H1 (cell line): Measurements from ENCODE around the gene LRP1-AS. TPM values are rescaled to one million over a fixed set of nuclear protein-coding genes. Genes with fewer than 3 reads are reported as not detected.

ENCODE experiments used
- CTCF ChIA-PET: fragments of 300-600 bp; sonication (Branson Sonifier 250); formaldehyde crosslinking; loops from one replicate; lab custom pipeline; 2021; ENCODE audit not compliant: partially characterized antibody; lab: Charles Lee
- POLR2A ChIA-PET: fragments of 300-600 bp; sonication (Branson Sonifier 250); formaldehyde crosslinking; loops from one replicate; lab custom pipeline; 2021; ENCODE audit warnings: inconsistent platforms; ENCODE audit not compliant: partially characterized antibody; lab: Charles Lee
- DNase-seq, 2 experiments: peaks; one replicate each; pipeline versions ENCODE4 v3.0.0 to v3.0.0-alpha.2; 2010 to 2022; ENCODE audit warnings: low spot score in 2 of 2, low read depth in 1 of 2, mixed read lengths in 1 of 2
- FAIRE-seq: peaks from 2 replicates; lab custom pipeline; 2011; peaks lifted over from hg19 to GRCh38; lab: Jason Lieb, UNC
- H2AFZ ChIP-seq: 2 replicates; pipeline ENCODE4 v1.8.1; 2012; ENCODE audit warnings: low read length, inconsistent platforms
- H2AK5ac ChIP-seq: 2 replicates; pipeline ENCODE4 v1.6.1; 2013; ENCODE audit warnings: low read depth, low read length
- H2BK120ac ChIP-seq: replicated peaks from 2 replicates; pipeline ENCODE3; 2013; ENCODE audit warnings: low read depth, low read length, inconsistent platforms
- H2BK12ac ChIP-seq: 2 replicates; pipeline ENCODE4 v1.6.1; 2013; ENCODE audit warnings: low read depth, low read length
- H2BK15ac ChIP-seq: 2 replicates; pipeline ENCODE4 v1.6.1; 2013; ENCODE audit warnings: low read length
- H2BK20ac ChIP-seq: 2 replicates; pipeline ENCODE4 v1.6.1; 2013; ENCODE audit warnings: low read length
- H2BK5ac ChIP-seq: 2 replicates; pipeline ENCODE4 v1.6.1; 2013; ENCODE audit warnings: low read depth, low read length
- H3K14ac ChIP-seq: 2 replicates; pipeline ENCODE4 v1.6.1; 2013; ENCODE audit warnings: inconsistent platforms; ENCODE audit not compliant: insufficient read length
- H3K18ac ChIP-seq: 2 replicates; pipeline ENCODE4 v1.6.1; 2013; ENCODE audit warnings: low read length; ENCODE audit errors: extremely low read depth
- H3K23ac ChIP-seq: 2 replicates; pipeline ENCODE4 v1.6.1; 2013; ENCODE audit warnings: inconsistent platforms; ENCODE audit not compliant: insufficient read length
- H3K23me2 ChIP-seq: 2 replicates; pipeline ENCODE4 v1.6.1; 2013; ENCODE audit warnings: low read depth, low read length
- H3K27ac ChIP-seq: 2 replicates; pipeline ENCODE4 v1.6.1; 2011; ENCODE audit warnings: low read depth, low read length, inconsistent platforms
- H3K27me3 ChIP-seq, 4 experiments: replicated peaks in 1 of 4; 1 replicate in 1 of 4; 2 replicates in 3 of 4; pipeline versions ENCODE4 v1.6.1 to v1.8.1; 2011 to 2013; ENCODE audit warnings: low read length in 3 of 4, mild to moderate bottlenecking in 3 of 4, inconsistent platforms in 2 of 4, mixed read lengths in 2 of 4, moderate library complexity in 1 of 4; ENCODE audit not compliant: control insufficient read depth in 3 of 4, insufficient read depth in 3 of 4; ENCODE audit errors: extremely low read depth in 1 of 4
- H3K36me3 ChIP-seq, 4 experiments: 2 replicates each; pipeline versions ENCODE4 v1.6.1 to v1.8.1; 2011 to 2013; ENCODE audit warnings: mild to moderate bottlenecking in 4 of 4, low read length in 3 of 4, moderate library complexity in 2 of 4, control low read depth in 1 of 4, inconsistent platforms in 1 of 4; ENCODE audit not compliant: insufficient read depth in 4 of 4, control insufficient read depth in 2 of 4
- H3K4ac ChIP-seq: replicated peaks from 2 replicates; pipeline ENCODE3; 2013; ENCODE audit warnings: low read length, low read depth, mixed read lengths, inconsistent platforms; ENCODE audit not compliant: insufficient read length
- H3K4me1 ChIP-seq, 4 experiments: replicated peaks in 1 of 4; 1 replicate in 1 of 4; 2 replicates in 3 of 4; pipeline versions ENCODE4 v1.6.1 to v1.8.1; 2011 to 2013; ENCODE audit warnings: low read length in 3 of 4, inconsistent platforms in 2 of 4, mixed read lengths in 1 of 4; ENCODE audit not compliant: insufficient read depth in 4 of 4, control insufficient read depth in 3 of 4
- H3K4me2 ChIP-seq, 2 experiments: 2 replicates each; pipeline versions ENCODE4 v1.6.1 to v1.8.1; 2011 to 2013; ENCODE audit warnings: low read depth in 2 of 2, low read length in 2 of 2, control low read depth in 1 of 2, inconsistent platforms in 1 of 2, mild to moderate bottlenecking in 1 of 2; ENCODE audit not compliant: insufficient read depth in 1 of 2
- H3K4me3 ChIP-seq, 4 experiments: fragments of 200-600, 300-600 bp in 1 of 4; sonication (generic), shearing (Covaris generic), sonication (Bioruptor Twin) in 1 of 4; 2 replicates each; pipeline versions ENCODE4 v1.5.1 to v1.8.1; 2011 to 2016; ENCODE audit warnings: low read length in 4 of 4, low read depth in 3 of 4, control low read depth in 2 of 4, inconsistent platforms in 2 of 4, mild to moderate bottlenecking in 2 of 4, mixed read lengths in 1 of 4, moderate library complexity in 1 of 4; ENCODE audit not compliant: insufficient read depth in 2 of 4; ENCODE audit errors: extremely low read depth in 1 of 4
- H3K56ac ChIP-seq: replicated peaks from 2 replicates; pipeline ENCODE3; 2013; ENCODE audit warnings: low read depth, mild to moderate bottlenecking, mixed read lengths, low read length, inconsistent platforms; ENCODE audit not compliant: insufficient read length
- H3K79me1 ChIP-seq: 2 replicates; pipeline ENCODE4 v1.6.1; 2013; ENCODE audit warnings: low read depth, low read length, control low read depth
- H3K79me2 ChIP-seq, 2 experiments: 2 replicates each; pipeline versions ENCODE4 v1.6.1 to v1.8.1; 2012 to 2013; ENCODE audit warnings: low read length in 2 of 2, mild to moderate bottlenecking in 2 of 2, inconsistent platforms in 1 of 2; ENCODE audit not compliant: insufficient read depth in 2 of 2, control insufficient read depth in 1 of 2
- H3K9ac ChIP-seq, 4 experiments: replicated peaks in 1 of 4; 1 replicate in 1 of 4; 2 replicates in 3 of 4; pipeline versions ENCODE4 v1.6.1 to v1.8.1; 2011 to 2013; ENCODE audit warnings: low read depth in 3 of 4, low read length in 3 of 4, control low read depth in 2 of 4, mild to moderate bottlenecking in 2 of 4, moderate library complexity in 2 of 4, inconsistent platforms in 1 of 4; ENCODE audit errors: extremely low read depth in 1 of 4
- H3K9me3 ChIP-seq, 2 experiments: 2 replicates each; pipeline versions ENCODE4 v1.6.1 to v1.8.1; 2012 to 2013; ENCODE audit warnings: mild to moderate bottlenecking in 2 of 2, moderate library complexity in 2 of 2, control low read depth in 1 of 2, inconsistent platforms in 1 of 2, low read depth in 1 of 2, low read length in 1 of 2, mixed read lengths in 1 of 2; ENCODE audit not compliant: insufficient read depth in 2 of 2
- H4K20me1 ChIP-seq, 2 experiments: replicated peaks in 1 of 2; 2 replicates each; pipeline versions ENCODE3 to v1.8.1; 2011 to 2013; ENCODE audit warnings: inconsistent platforms in 2 of 2, low read length in 2 of 2, mild to moderate bottlenecking in 1 of 2; ENCODE audit not compliant: insufficient read depth in 2 of 2, control insufficient read depth in 1 of 2
- H4K5ac ChIP-seq: 2 replicates; pipeline ENCODE4 v1.6.1; 2013; ENCODE audit warnings: low read length, low read depth, mixed read lengths, inconsistent platforms; ENCODE audit not compliant: insufficient read length
- H4K8ac ChIP-seq: 2 replicates; pipeline ENCODE4 v1.8.0; 2013; ENCODE audit warnings: mild to moderate bottlenecking, moderate library complexity, low read length, inconsistent platforms; ENCODE audit not compliant: insufficient read depth; ENCODE audit errors: extremely low read depth
- H4K91ac ChIP-seq: replicated peaks from 2 replicates; pipeline ENCODE3; 2013; ENCODE audit warnings: low read length, mixed read lengths, inconsistent platforms; ENCODE audit not compliant: insufficient read length
- BACH1 ChIP-seq: IDR thresholded peaks from 2 replicates; pipeline ENCODE4 v1.6.1; 2012; ENCODE audit warnings: low read length, improper control_type of control experiment
- BCL11A ChIP-seq, 2 experiments: IDR thresholded peaks; one replicate each; pipeline ENCODE4 v1.6.1; 2011; ENCODE audit warnings: low read depth in 2 of 2, low read length in 2 of 2, mild to moderate bottlenecking in 2 of 2
- EZH2 ChIP-seq: fragments of 200-600 bp; sonication (generic); IDR thresholded peaks from 2 replicates; pipeline ENCODE4 v1.7.1; 2012; ENCODE audit warnings: low read depth, mild to moderate bottlenecking, moderate library complexity, low read length, inconsistent platforms; ENCODE audit not compliant: severe bottlenecking
- HDAC6 ChIP-seq: IDR thresholded peaks from one replicate; pipeline ENCODE4 v1.7.1; 2012; ENCODE audit warnings: low read depth, mild to moderate bottlenecking, inconsistent platforms, low read length, moderate library complexity
- JUN ChIP-seq: IDR thresholded peaks from 2 replicates; pipeline ENCODE4 v1.6.1; 2011; ENCODE audit warnings: low read depth, mild to moderate bottlenecking, improper control_type of control experiment, low read length
- KDM4A ChIP-seq: IDR thresholded peaks from one replicate; pipeline ENCODE4 v1.7.1; 2012; ENCODE audit warnings: low read depth, mild to moderate bottlenecking, moderate library complexity, low read length, inconsistent platforms; ENCODE audit not compliant: severe bottlenecking
- KDM5A ChIP-seq: fragments of 200-600 bp; IDR thresholded peaks from 2 replicates; pipeline ENCODE4 v1.7.1; 2012; ENCODE audit warnings: mild to moderate bottlenecking, low read length, inconsistent platforms, mixed read lengths
- SIN3A ChIP-seq, 2 experiments: IDR thresholded peaks in 1 of 2; conservative IDR thresholded peaks in 1 of 2; 2 replicates each; pipeline ENCODE4 v1.6.1; 2011 to 2012; ENCODE audit warnings: low read length in 2 of 2, improper control_type of control experiment in 1 of 2, low read depth in 1 of 2, mild to moderate bottlenecking in 1 of 2
- SP4 ChIP-seq: IDR thresholded peaks from 2 replicates; pipeline ENCODE4 v1.6.1; 2012; ENCODE audit warnings: low read length, inconsistent platforms
- SRF ChIP-seq: IDR thresholded peaks from 2 replicates; pipeline ENCODE4 v1.6.1; 2011; ENCODE audit warnings: mild to moderate bottlenecking, low read depth, low read length, moderate library complexity
- SUZ12 ChIP-seq: fragments of 200-600 bp; sonication (generic); IDR thresholded peaks from 2 replicates; pipeline ENCODE4 v1.6.1; 2012; ENCODE audit warnings: mild to moderate bottlenecking, inconsistent platforms, low read length, moderate library complexity, mixed read lengths
- WGBS, 2 experiments: shearing (Covaris generic) in 1 of 2; methylation state at CpG; one replicate each; pipeline versions ENCODE4 v1.1.6 to v1.1.7; 2013 to 2015; ENCODE audit warnings: low lambda C conversion rate in 2 of 2, mixed read lengths in 2 of 2, inconsistent platforms in 1 of 2, low coverage in 1 of 2, missing lambda C conversion rate in 1 of 2; ENCODE audit not compliant: insufficient replicate concordance in 2 of 2, insufficient coverage in 1 of 2, insufficient read length in 1 of 2; ENCODE audit errors: extremely low coverage in 1 of 2, missing lambda C conversion rate in 1 of 2; 5-methylcytosine and 5-hydroxymethylcytosine counted together
- polyA plus RNA-seq, 7 experiments: library from polyadenylated mRNA; depleted of rRNA in 3 of 7; stranded (reverse) in 5 of 7; unstranded in 2 of 7; fragments of >200 nt in 5 of 7; fragments of 200-250 nt in 2 of 7; gene quantifications; 1 replicate in 5 of 7; 2 replicates in 1 of 7; 4 replicates in 1 of 7; pipeline versions ENCODE4 v1.2.1 to v1.2.3, GENCODE V29; 2011 to 2013; ENCODE audit warnings: missing spikeins in 2 of 7, mixed read lengths in 2 of 7
- total RNA-seq: library from RNA; stranded (reverse); fragmentation: NEBNext Ultra II Directional; extraction: Animal tissue kit (Norgen Biotek cat#: 25700); gene quantifications from 2 replicates; pipeline ENCODE4 v1.2.1, GENCODE V29; 2021
- TF ChIP-seq, protein P1 (sequence below): IDR thresholded peaks from 2 replicates; pipeline ENCODE4 v1.6.1; 2012; ENCODE audit warnings: low read length, inconsistent platforms

Gene LRP1-AS
- total and polyA plus RNA-seq, 2 of the 8 experiments (the other 6 are each of a cell fraction or from before 2014, with no cell fraction given) = not detected

DNA sequence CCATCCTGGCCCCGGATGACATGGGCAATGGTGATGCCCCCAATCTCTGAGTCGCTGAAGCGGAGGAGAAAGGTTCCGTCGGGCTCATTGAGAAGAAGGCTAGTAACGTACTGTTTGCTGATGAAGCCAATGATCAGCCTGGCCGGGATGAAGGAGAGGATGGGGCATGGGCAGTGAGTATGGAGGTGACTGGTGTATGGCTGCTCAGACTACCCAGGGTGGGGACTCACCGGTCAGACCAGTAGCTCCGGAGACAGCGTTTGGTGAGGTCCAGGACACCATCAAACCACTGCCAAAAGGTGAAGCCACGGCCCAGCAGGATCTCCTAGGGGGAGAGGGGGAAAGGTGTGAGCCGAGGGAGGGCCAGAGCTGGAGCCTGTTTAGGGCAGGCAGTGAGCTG, 47.7 kb downstream of the LRP1-AS start:
- Histone ChIP-seq H4K8ac (no peak overlapping the region), H2AK5ac (no peak overlapping the region), H3K27me3 (no peaks in the 10 kb centered on the region), H4K91ac (no peak overlapping the region), H2BK20ac (no peak overlapping the region), H3K4me2 (no peak overlapping the region), H3K4me1 (peaks cover 0 to 4% (median 2%) of the 10 kb centered on the region in 4 experiments; a peak in 5 of 7 replicates), H3K4ac (no peak overlapping the region), H3K56ac (no peak overlapping the region), H2BK12ac (no peak overlapping the region), H3K4me3 (no peak overlapping the region), H3K23me2 (no peaks in the 10 kb centered on the region), H3K79me2 (no peaks in the 10 kb centered on the region; a peak in 1 of 4 replicates), H3K9me3 (no peaks in the 10 kb centered on the region), H2BK15ac (no peak overlapping the region), H4K20me1 (no peaks in the 10 kb centered on the region), H3K9ac (no peak overlapping the region), H2BK120ac (no peak overlapping the region), H2BK5ac (no peak overlapping the region), H4K5ac (no peak overlapping the region), H3K79me1 (no peaks in the 10 kb centered on the region), H3K23ac (no peak overlapping the region), H2AFZ (no peak overlapping the region), H3K18ac (no peak overlapping the region), H3K36me3 (peaks cover 0 to 20% (median 11%) of the 10 kb centered on the region in 4 experiments; a peak in 6 of 8 replicates), H3K27ac (no peak overlapping the region), H3K14ac (no peak overlapping the region)
- CTCF ChIA-PET = interaction anchor here (1.1 to 15.7 kb wide), 11 partner anchors 6 to 114 kb away, joined by 3 to 325 read pairs (median 6); partner anchors contain the start of genes NAB2 and STAT6
- FAIRE-seq = no peak
- DNase-seq = no peak
- WGBS, 2 experiments = 93% methylated on average over 12 of the region's 12 CpGs; no CpG with 5 or more reads in 1 of the 2 experiments
- POLR2A ChIA-PET = interaction anchor here (0.6 to 16.5 kb wide), 5 partner anchors 8 to 109 kb away, joined by 3 to 352 read pairs (median 12); partner anchors contain the start of genes NAB2, NEMP1 and STAT6
- TF ChIP-seq BACH1 (no peak), EZH2 (no peak), JUN (no peak), KDM4A (no peak), BCL11A (IDR thresholded peaks at IDR 0.05; ENCODE audit: low read depth in 2 of 2, low read length in 2 of 2) (no peak), HDAC6 (no peak), SUZ12 (no peak), SRF (no peak), SIN3A (conservative IDR thresholded peaks at IDR 0.05 in 1 of 2, IDR thresholded peaks at IDR 0.05 in 1 of 2; ENCODE audit: low read depth in 1 of 2, low read length in 2 of 2) (no peak), SP4 (no peak), KDM5A (no peak)
- TF ChIP-seq, protein P1, sequence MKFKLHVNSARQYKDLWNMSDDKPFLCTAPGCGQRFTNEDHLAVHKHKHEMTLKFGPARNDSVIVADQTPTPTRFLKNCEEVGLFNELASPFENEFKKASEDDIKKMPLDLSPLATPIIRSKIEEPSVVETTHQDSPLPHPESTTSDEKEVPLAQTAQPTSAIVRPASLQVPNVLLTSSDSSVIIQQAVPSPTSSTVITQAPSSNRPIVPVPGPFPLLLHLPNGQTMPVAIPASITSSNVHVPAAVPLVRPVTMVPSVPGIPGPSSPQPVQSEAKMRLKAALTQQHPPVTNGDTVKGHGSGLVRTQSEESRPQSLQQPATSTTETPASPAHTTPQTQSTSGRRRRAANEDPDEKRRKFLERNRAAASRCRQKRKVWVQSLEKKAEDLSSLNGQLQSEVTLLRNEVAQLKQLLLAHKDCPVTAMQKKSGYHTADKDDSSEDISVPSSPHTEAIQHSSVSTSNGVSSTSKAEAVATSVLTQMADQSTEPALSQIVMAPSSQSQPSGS = no peak
